SK-N-MC (cell line): ENCODE measurements around the gene ADCY7.

ENCODE experiments used
- EZH2 ChIP-seq: fragments of 200-600 bp; sonication (generic); IDR thresholded peaks from one replicate; pipeline ENCODE4 v1.6.1; 2017; ENCODE audit warnings: antibody characterized with exemption
- FOXP2 ChIP-seq: optimal IDR thresholded peaks from 2 replicates; pipeline ENCODE3; 2011; ENCODE audit warnings: mild to moderate bottlenecking, moderate library complexity; ENCODE audit not compliant: insufficient read depth; ENCODE audit errors: extremely low read length, control extremely low read depth
- POLR2AphosphoS5 ChIP-seq: IDR thresholded peaks from 2 replicates; pipeline ENCODE4 v1.6.1; 2012; ENCODE audit warnings: mild to moderate bottlenecking, low read depth, low read length, borderline replicate concordance

GRCh38 chr16:50298591-50299507 lies 32.5 kb downstream of the ADCY7 start:
- TF ChIP-seq EZH2, result no peak
- no peak for TF ChIP-seq POLR2AphosphoS5
- TF ChIP-seq FOXP2, result no peak
